ENCODE measurements around the gene TENM3.

DNA sequence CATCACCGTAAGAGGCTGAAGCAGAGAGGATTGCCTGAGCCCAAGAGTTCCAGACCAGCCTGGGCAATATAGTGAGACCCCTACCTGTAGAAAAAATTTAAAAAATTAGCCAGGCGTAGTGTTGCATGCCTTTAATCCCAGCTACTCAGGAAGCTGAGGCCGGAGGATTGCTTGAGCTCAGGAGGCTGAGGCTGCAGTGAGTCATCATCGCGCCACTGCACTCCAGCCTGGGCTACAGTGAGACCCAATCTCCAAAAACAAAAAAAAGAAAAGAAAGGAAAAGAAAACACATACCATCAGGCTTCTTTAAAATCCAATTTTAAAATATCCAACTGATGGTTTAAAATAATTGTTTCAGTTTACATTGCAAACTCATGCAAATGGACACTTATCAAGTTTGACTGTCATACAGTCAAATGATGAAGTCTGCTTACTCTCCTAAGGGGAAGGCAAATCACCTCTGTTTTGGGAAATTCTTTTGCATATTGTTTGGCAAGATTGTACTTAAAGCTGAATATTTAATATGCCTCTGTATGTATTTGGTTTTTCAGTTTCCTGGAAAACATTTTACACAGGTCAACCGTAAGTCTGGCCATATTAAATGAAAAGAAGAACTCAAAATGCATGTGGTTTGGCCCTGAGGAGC is 23.7 kb upstream of the TENM3 start:
- TF ChIP-seq, protein P1, sequence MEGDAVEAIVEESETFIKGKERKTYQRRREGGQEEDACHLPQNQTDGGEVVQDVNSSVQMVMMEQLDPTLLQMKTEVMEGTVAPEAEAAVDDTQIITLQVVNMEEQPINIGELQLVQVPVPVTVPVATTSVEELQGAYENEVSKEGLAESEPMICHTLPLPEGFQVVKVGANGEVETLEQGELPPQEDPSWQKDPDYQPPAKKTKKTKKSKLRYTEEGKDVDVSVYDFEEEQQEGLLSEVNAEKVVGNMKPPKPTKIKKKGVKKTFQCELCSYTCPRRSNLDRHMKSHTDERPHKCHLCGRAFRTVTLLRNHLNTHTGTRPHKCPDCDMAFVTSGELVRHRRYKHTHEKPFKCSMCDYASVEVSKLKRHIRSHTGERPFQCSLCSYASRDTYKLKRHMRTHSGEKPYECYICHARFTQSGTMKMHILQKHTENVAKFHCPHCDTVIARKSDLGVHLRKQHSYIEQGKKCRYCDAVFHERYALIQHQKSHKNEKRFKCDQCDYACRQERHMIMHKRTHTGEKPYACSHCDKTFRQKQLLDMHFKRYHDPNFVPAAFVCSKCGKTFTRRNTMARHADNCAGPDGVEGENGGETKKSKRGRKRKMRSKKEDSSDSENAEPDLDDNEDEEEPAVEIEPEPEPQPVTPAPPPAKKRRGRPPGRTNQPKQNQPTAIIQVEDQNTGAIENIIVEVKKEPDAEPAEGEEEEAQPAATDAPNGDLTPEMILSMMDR (IDR thresholded peaks at IDR 0.05) = no peak
- TF ChIP-seq POLR2A (IDR thresholded peaks at IDR 0.05) = no peak
- no peak for TF ChIP-seq POLR2AphosphoS5 (IDR thresholded peaks at IDR 0.05)
